Endothelial cell of umbilical vein (primary cell): ENCODE data around the gene GAK. TPM values are rescaled to one million over a fixed set of nuclear protein-coding genes. Genes with fewer than 3 reads are reported as not detected.

ENCODE experiments used
- BruUV-seq: library from RNA; stranded (reverse); fragments of 400-500 nt; replicated peaks from 2 replicates; lab custom pipeline; 2021; lab: Mats Ljungman, UMichigan
- CTCF ChIA-PET: fragments of 300-600, 350-600 bp; sonication (Branson Sonifier 250); formaldehyde crosslinking; loops from one replicate; lab custom pipeline; 2021; ENCODE audit warnings: antibody characterized with exemption, inconsistent platforms; lab: Charles Lee
- POLR2A ChIA-PET: fragments of 300-600, 350-600 bp; sonication (Branson Sonifier 250); formaldehyde crosslinking; loops from one replicate; lab custom pipeline; 2021; ENCODE audit warnings: antibody characterized with exemption, inconsistent platforms; lab: Charles Lee
- DNase-seq: peaks from one replicate; pipeline ENCODE4 v3.0.0-alpha.2; 2011; ENCODE audit warnings: low read depth, low spot score
- FAIRE-seq: peaks from 2 replicates; lab custom pipeline; 2011; peaks lifted over from hg19 to GRCh38; lab: Jason Lieb, UNC
- H2AFZ ChIP-seq: 2 replicates; pipeline ENCODE4 v1.6.0; 2012; ENCODE audit warnings: low read depth, low read length, control low read depth, inconsistent platforms
- H3K27ac ChIP-seq: 2 replicates; pipeline ENCODE4 v1.5.1; 2011; ENCODE audit warnings: low read depth, mild to moderate bottlenecking, control low read depth, low read length, moderate library complexity; ENCODE audit not compliant: insufficient read depth
- H3K27me3 ChIP-seq, 2 experiments: 2 replicates each; pipeline versions ENCODE4 v1.6.0 to v1.6.1; 2011; ENCODE audit warnings: low read length in 2 of 2, mixed read lengths in 1 of 2; ENCODE audit not compliant: control insufficient read depth in 2 of 2, insufficient read depth in 2 of 2
- H3K36me3 ChIP-seq, 2 experiments: 2 replicates in 1 of 2; 3 replicates in 1 of 2; pipeline ENCODE4 v1.5.1; 2011; ENCODE audit warnings: low read length in 2 of 2, mild to moderate bottlenecking in 1 of 2, moderate library complexity in 1 of 2; ENCODE audit not compliant: control insufficient read depth in 2 of 2, insufficient read depth in 2 of 2; ENCODE audit errors: extremely low read depth in 1 of 2
- H3K4me1 ChIP-seq: 3 replicates; pipeline ENCODE4 v1.5.1; 2011; ENCODE audit warnings: mild to moderate bottlenecking, low read length; ENCODE audit not compliant: control insufficient read depth, insufficient read depth; ENCODE audit errors: extremely low read depth
- H3K4me2 ChIP-seq: 2 replicates; pipeline ENCODE4 v1.6.1; 2011; ENCODE audit warnings: low read length, control low read depth, mixed read lengths; ENCODE audit not compliant: insufficient read depth
- H3K4me3 ChIP-seq, 3 experiments: fragments of 200-600 bp in 1 of 3; sonication (generic), shearing (Covaris generic) in 1 of 3; replicated peaks in 1 of 3; 2 replicates each; pipeline ENCODE4 v1.5.1; 2011 to 2016; ENCODE audit warnings: control low read depth in 3 of 3, low read length in 3 of 3, mild to moderate bottlenecking in 2 of 3, inconsistent platforms in 1 of 3, low read depth in 1 of 3, moderate library complexity in 1 of 3; ENCODE audit not compliant: insufficient read depth in 1 of 3
- H3K79me2 ChIP-seq: 2 replicates; pipeline ENCODE4 v1.6.0; 2012; ENCODE audit warnings: low read length, inconsistent platforms; ENCODE audit not compliant: control insufficient read depth, insufficient read depth
- H3K9ac ChIP-seq: replicated peaks from 2 replicates; pipeline ENCODE3; 2011; ENCODE audit warnings: low read length, control low read depth; ENCODE audit not compliant: insufficient read depth; ENCODE audit errors: extremely low read depth
- H3K9me1 ChIP-seq: replicated peaks from 3 replicates; pipeline ENCODE4 v1.6.0; 2011; ENCODE audit warnings: mild to moderate bottlenecking, low read length; ENCODE audit not compliant: control insufficient read depth, insufficient read depth; ENCODE audit errors: extremely low read depth
- H3K9me3 ChIP-seq: replicated peaks from 2 replicates; pipeline ENCODE4 v1.5.1; 2012; ENCODE audit warnings: low read length, inconsistent platforms; ENCODE audit not compliant: control insufficient read depth, insufficient read depth
- H4K20me1 ChIP-seq: replicated peaks from 2 replicates; pipeline ENCODE3; 2011; ENCODE audit warnings: mild to moderate bottlenecking, low read length; ENCODE audit not compliant: control insufficient read depth, insufficient read depth; ENCODE audit errors: extremely low read depth
- CTCF ChIP-seq, 2 donors: IDR thresholded peaks; 1 replicate in 1 of 2; 2 replicates in 1 of 2; pipeline ENCODE4 v1.5.1; 2011; ENCODE audit warnings: low read length in 2 of 2, mild to moderate bottlenecking in 2 of 2, moderate library complexity in 2 of 2, control low read depth in 1 of 2, inconsistent platforms in 1 of 2, low read depth in 1 of 2; ENCODE audit not compliant: insufficient read depth in 1 of 2; ENCODE audit errors: extremely low read depth in 1 of 2
- EZH2 ChIP-seq: IDR thresholded peaks from 2 replicates; pipeline ENCODE4 v1.6.1; 2012; ENCODE audit warnings: borderline replicate concordance, low read depth, mild to moderate bottlenecking, moderate library complexity, low read length, inconsistent platforms; ENCODE audit not compliant: severe bottlenecking
- FOS ChIP-seq: IDR thresholded peaks from 2 replicates; pipeline ENCODE4 v1.6.1; 2011; ENCODE audit warnings: mild to moderate bottlenecking, low read length, moderate library complexity, borderline replicate concordance; ENCODE audit not compliant: insufficient read depth
- GATA2 ChIP-seq: IDR thresholded peaks from 2 replicates; pipeline ENCODE4 v1.7.0; 2011; ENCODE audit warnings: low read depth, mild to moderate bottlenecking, moderate library complexity, mixed read lengths, low read length; ENCODE audit not compliant: insufficient read length, insufficient read depth
- JUN ChIP-seq: IDR thresholded peaks from 2 replicates; pipeline ENCODE4 v1.6.1; 2011; ENCODE audit warnings: borderline replicate concordance, low read depth; ENCODE audit not compliant: insufficient read length, insufficient read depth
- MAX ChIP-seq: IDR thresholded peaks from 2 replicates; pipeline ENCODE4 v1.6.1; 2011; ENCODE audit not compliant: insufficient read depth, insufficient read length
- MYC ChIP-seq: IDR thresholded peaks from one replicate; pipeline ENCODE4 v1.6.1; 2011; ENCODE audit warnings: mild to moderate bottlenecking, low read depth, low read length
- POLR2A ChIP-seq: IDR thresholded peaks from 2 replicates; pipeline ENCODE4 v1.6.1; 2012; ENCODE audit warnings: low read depth, mild to moderate bottlenecking, control low read depth, low read length
- POLR2AphosphoS5 ChIP-seq: IDR thresholded peaks from 2 replicates; pipeline ENCODE4 v1.6.1; 2012; ENCODE audit warnings: low read depth, mild to moderate bottlenecking, control low read depth, low read length, moderate library complexity; ENCODE audit not compliant: insufficient read depth
- dilution Hi-C: fragments of 300-500 bp; cut with MboI; formaldehyde crosslinking; loops from one replicate; pipeline ENCODE4 v1.15.0; 2019; ENCODE audit warnings: low sequenced_read_pairs; ENCODE audit not compliant: extremely low pct_ligation_motif_present
- intact Hi-C: fragments of 100-400 bp; cut with micrococcal nuclease; formaldehyde crosslinking; loops from one replicate; pipeline ENCODE4 v1.10.0; 2022
- polyA plus RNA-seq, 4 experiments: library from polyadenylated mRNA; depleted of rRNA in 3 of 4; stranded (reverse) in 3 of 4; unstranded in 1 of 4; fragments of >200 nt; gene quantifications; 2 replicates each; pipeline versions ENCODE4 v1.2.1 to v1.2.3, GENCODE V29; 2011 to 2012; ENCODE audit warnings: missing spikeins in 1 of 4
- total RNA-seq: library from RNA; stranded (reverse); gene quantifications from 2 replicates; pipeline ENCODE4 v1.2.3, GENCODE V29; 2021

Gene GAK
- total and polyA plus RNA-seq, 2 donors (not counting 3 experiments of a cell fraction or from before 2014, with no cell fraction given), result 49.6 to 109 TPM

- H3K4me1 ChIP-seq, result no peaks in the 10 kb centered on the region
- FAIRE-seq (no peak), DNase-seq (no peak)
- H3K79me2 ChIP-seq, result no peaks in the 10 kb centered on the region
- no peak overlapping the region for H3K27ac ChIP-seq
- no peaks in the 10 kb centered on the region for H3K36me3 ChIP-seq
- H3K9me1 ChIP-seq, result no peaks in the 10 kb centered on the region
- H4K20me1 ChIP-seq, result no peaks in the 10 kb centered on the region
- no TSS peak for BruUV-seq
- no peak overlapping the region for H3K4me2 ChIP-seq
- dilution Hi-C loops (no loop called here), intact Hi-C loops (no loop called here)
- no peak overlapping the region for H2AFZ ChIP-seq
- no peak overlapping the region for H3K9ac ChIP-seq
- H3K27me3 ChIP-seq, result no peaks in the 10 kb centered on the region
- H3K9me3 ChIP-seq, result no peaks in the 10 kb centered on the region
- TF ChIP-seq EZH2, result no peak
- TF ChIP-seq JUN, result no peak
- TF ChIP-seq POLR2AphosphoS5, result no peak
- TF ChIP-seq MAX, result no peak
- no peak for TF ChIP-seq FOS
- TF ChIP-seq POLR2A, result no peak
- TF ChIP-seq MYC, result no peak
- no peak for TF ChIP-seq GATA2
- TF ChIP-seq CTCF (IDR thresholded peaks at IDR 0.05; ENCODE audit: extremely low read depth in 1 of 2, insufficient read depth in 1 of 2, low read depth in 1 of 2, low read length in 2 of 2), result no peak
- ChIA-PET CTCF (no interaction called here), POLR2A (no interaction called here)
- H3K4me3 ChIP-seq, result no peak overlapping the region
Measured at GRCh38 chr4:946103-946450, 14.0 kb upstream of the GAK start.
